HCT116 (cell line): Measurements from ENCODE around the gene RNF31. TPM values are rescaled to one million over a fixed set of nuclear protein-coding genes. Genes with fewer than 3 reads are reported as not detected.

Source experiments
- ATAC-seq: fragments of 200-7000 bp; cut with Tn5 transposase; 2 replicates; pipeline ENCODE4 v1.9.1; 2020; ENCODE audit warnings: mild to moderate bottlenecking, moderate library complexity
- BruUV-seq: library from RNA; stranded (reverse); fragments of 400-500 nt; replicated peaks from 2 replicates; lab custom pipeline; 2021; lab: Mats Ljungman, UMichigan
- CTCF ChIA-PET: fragments of 300-600 bp; sonication (Branson Sonifier 250); formaldehyde crosslinking; loops from one replicate; lab custom pipeline; 2021; ENCODE audit warnings: antibody characterized with exemption; lab: Charles Lee
- POLR2A ChIA-PET: fragments of 300-600, 350-600 bp; sonication (Branson Sonifier 250); formaldehyde crosslinking; loops from one replicate; lab custom pipeline; 2021; ENCODE audit warnings: antibody characterized with exemption; lab: Charles Lee
- RAD21 ChIA-PET, 2 experiments: fragments of 300-600 bp; sonication (Branson Sonifier 250); formaldehyde crosslinking; loops; one replicate each; lab custom pipeline; 2023; ENCODE audit warnings: low total read pairs in 2 of 2; ENCODE audit not compliant: uncharacterized antibody in 2 of 2, unreplicated experiment in 2 of 2, low non-redundant PET in 1 of 2; lab: Charles Lee
- DNase-seq: peaks from one replicate; pipeline ENCODE4 v3.0.0-alpha.2; 2010; ENCODE audit warnings: low read depth, low spot score
- H2AFZ ChIP-seq: fragments of 200-600 bp; shearing (Covaris generic), sonication (generic); 2 replicates; pipeline ENCODE4 v1.6.1; 2017; ENCODE audit warnings: low read depth, mixed run types, mixed read lengths, antibody characterized with exemption, low read length; ENCODE audit not compliant: poor library complexity, severe bottlenecking
- H3K27ac ChIP-seq: 2 replicates; pipeline ENCODE4 v1.5.1; 2012; ENCODE audit warnings: low read depth, low read length
- H3K27me3 ChIP-seq: fragments of 200-600 bp; sonication (generic); 2 replicates; pipeline ENCODE4 v1.6.1; 2016; ENCODE audit warnings: mixed run types, low read length, mixed read lengths; ENCODE audit not compliant: insufficient read depth
- H3K36me3 ChIP-seq, 2 experiments: fragments of 200-500 bp in 1 of 2; fragments of 200-600 bp in 1 of 2; sonication (Bioruptor generic) in 1 of 2; sonication (generic) in 1 of 2; 2 replicates each; pipeline versions ENCODE4 v1.5.1 to v1.6.1; 2014 to 2016; ENCODE audit warnings: low read length in 2 of 2, inconsistent platforms in 1 of 2, mixed read lengths in 1 of 2, mixed run types in 1 of 2; ENCODE audit not compliant: insufficient read depth in 2 of 2, control insufficient read depth in 1 of 2
- H3K4me1 ChIP-seq, 2 experiments: fragments of 200-600 bp in 1 of 2; sonication (generic) in 1 of 2; 2 replicates each; pipeline versions ENCODE4 v1.5.1 to v1.6.1; 2012 to 2017; ENCODE audit warnings: low read length in 2 of 2, inconsistent platforms in 1 of 2, mild to moderate bottlenecking in 1 of 2, mixed read lengths in 1 of 2, mixed run types in 1 of 2, moderate library complexity in 1 of 2; ENCODE audit not compliant: insufficient read depth in 2 of 2, control insufficient read depth in 1 of 2
- H3K4me2 ChIP-seq: fragments of 200-600 bp; sonication (generic); 2 replicates; pipeline ENCODE4 v1.6.1; 2017; ENCODE audit warnings: mixed run types, low read length, mixed read lengths
- H3K4me3 ChIP-seq, 2 experiments: fragments of 200-600 bp in 1 of 2; sonication (generic) in 1 of 2; replicated peaks in 1 of 2; 2 replicates each; pipeline ENCODE4 v1.5.1; 2011 to 2016; ENCODE audit warnings: low read length in 2 of 2, control low read depth in 1 of 2, low read depth in 1 of 2, mild to moderate bottlenecking in 1 of 2, mixed read lengths in 1 of 2, mixed run types in 1 of 2
- H3K79me2 ChIP-seq: fragments of 200-600 bp; sonication (generic); 2 replicates; pipeline ENCODE4 v1.6.1; 2017; ENCODE audit warnings: mild to moderate bottlenecking, mixed run types, low read length, moderate library complexity, mixed read lengths; ENCODE audit not compliant: insufficient read depth
- H3K9ac ChIP-seq: fragments of 200-600 bp; sonication (generic); 2 replicates; pipeline ENCODE4 v1.6.1; 2016; ENCODE audit warnings: low read length, mixed read lengths
- H3K9me2 ChIP-seq: fragments of 200-600 bp; sonication (generic), shearing (Covaris generic); 2 replicates; pipeline ENCODE4 v1.6.1; 2017; ENCODE audit warnings: mixed run types, mild to moderate bottlenecking, moderate library complexity; ENCODE audit not compliant: insufficient read depth
- H3K9me3 ChIP-seq, 2 experiments: fragments of 200-500 bp in 1 of 2; fragments of 200-600 bp in 1 of 2; sonication (Bioruptor generic) in 1 of 2; sonication (generic) in 1 of 2; 2 replicates each; pipeline ENCODE4 v1.6.1; 2014 to 2017; ENCODE audit warnings: low read length in 2 of 2, mixed read lengths in 2 of 2, inconsistent platforms in 1 of 2, low read depth in 1 of 2, mild to moderate bottlenecking in 1 of 2, mixed run types in 1 of 2, moderate library complexity in 1 of 2; ENCODE audit not compliant: control insufficient read depth in 1 of 2, insufficient read depth in 1 of 2
- H4K20me1 ChIP-seq: fragments of 200-600 bp; sonication (generic), shearing (Covaris generic); 2 replicates; pipeline ENCODE4 v1.6.1; 2017; ENCODE audit warnings: mixed run types, mild to moderate bottlenecking, moderate library complexity; ENCODE audit not compliant: insufficient read depth
- CBX3 ChIP-seq: IDR thresholded peaks from 2 replicates; pipeline ENCODE4 v1.6.1; 2012; ENCODE audit warnings: low read depth
- ELF1 ChIP-seq: IDR thresholded peaks from 2 replicates; pipeline ENCODE4 v1.6.1; 2012; ENCODE audit warnings: low read depth, borderline replicate concordance
- EZH2 ChIP-seq: fragments of 200-600 bp; sonication (generic); IDR thresholded peaks from 2 replicates; pipeline ENCODE4 v1.6.1; 2017; ENCODE audit warnings: antibody characterized with exemption, mixed run types
- EZH2phosphoT487 ChIP-seq: fragments of 200-600 bp; IDR thresholded peaks from 2 replicates; pipeline ENCODE4 v1.6.1; 2018; ENCODE audit warnings: antibody characterized with exemption, borderline replicate concordance
- FOSL1 ChIP-seq: IDR thresholded peaks from 2 replicates; pipeline ENCODE4 v1.6.1; 2012; ENCODE audit warnings: low read depth
- MAX ChIP-seq: IDR thresholded peaks from 2 replicates; pipeline ENCODE4 v1.6.1; 2012
- POLR2A ChIP-seq: IDR thresholded peaks from 2 replicates; pipeline ENCODE4 v1.7.0; 2011; ENCODE audit warnings: borderline replicate concordance; ENCODE audit not compliant: insufficient read depth, insufficient read length; ENCODE audit errors: extremely low read depth
- RAD21 ChIP-seq: IDR thresholded peaks from 2 replicates; pipeline ENCODE4 v1.6.1; 2012; ENCODE audit warnings: low read depth, mild to moderate bottlenecking
- SIN3A ChIP-seq: IDR thresholded peaks from 2 replicates; pipeline ENCODE4 v1.6.1; 2012; ENCODE audit warnings: low read depth
- SP1 ChIP-seq: IDR thresholded peaks from 2 replicates; pipeline ENCODE4 v1.6.1; 2012; ENCODE audit warnings: low read depth
- TCF7L2 ChIP-seq: IDR thresholded peaks from 2 replicates; pipeline ENCODE4 v1.7.0; 2011; ENCODE audit warnings: borderline replicate concordance, inconsistent platforms; ENCODE audit not compliant: insufficient read depth, insufficient read length; ENCODE audit errors: extremely low read depth
- ZFX ChIP-seq: fragments of 450-650 bp; IDR thresholded peaks from 2 replicates; pipeline ENCODE4 v1.6.1; 2017
- ZNF274 ChIP-seq: fragments of 200-500 bp; sonication (Bioruptor generic); IDR thresholded peaks from 2 replicates; pipeline ENCODE4 v1.6.1; 2014; ENCODE audit warnings: mild to moderate bottlenecking, low read depth, low read length, inconsistent platforms
- intact Hi-C: fragments of 100-400 bp; cut with micrococcal nuclease; formaldehyde crosslinking; loops from 2 replicates; pipeline ENCODE4 v1.10.0; 2022
- total RNA-seq: library from RNA; stranded (reverse); gene quantifications from one replicate; pipeline ENCODE4 v1.2.1, GENCODE V29; 2021; ENCODE audit not compliant: unreplicated experiment

RNF31 gene
- total RNA-seq, 1 experiment from 2014 or later: 78.0 TPM

- no peak overlapping the region for H2AFZ ChIP-seq
- no peak overlapping the region for H3K4me3 ChIP-seq
- H3K27ac ChIP-seq: no peak overlapping the region
- intact Hi-C loops: no loop called here
- no peaks in the 10 kb centered on the region for H4K20me1 ChIP-seq
- no peaks in the 10 kb centered on the region for H3K9me3 ChIP-seq
- TF ChIP-seq EZH2phosphoT487: no peak
- TF ChIP-seq CBX3: no peak
- TF ChIP-seq EZH2: no peak
- TF ChIP-seq SP1: no peak
- ChIA-PET CTCF (no interaction called here), RAD21 (no interaction called here), POLR2A (no interaction called here)
- ATAC-seq: no peak
- DNase-seq: no peak
- no peak overlapping the region for H3K4me2 ChIP-seq
- H3K79me2 ChIP-seq: peaks cover 39% of the 10 kb centered on the region
- H3K9ac ChIP-seq: no peak overlapping the region
- peaks cover 23 to 35% of the 10 kb centered on the region in 2 experiments for H3K4me1 ChIP-seq
- H3K36me3 ChIP-seq: peaks cover 8 to 12% of the 10 kb centered on the region in 2 experiments; a peak in 3 of 4 replicates
- no TSS peak for BruUV-seq
- no peaks in the 10 kb centered on the region for H3K27me3 ChIP-seq
- H3K9me2 ChIP-seq: no peaks in the 10 kb centered on the region
Observed at GRCh38 chr14:24192933-24193332, 45.6 kb downstream of the RNF31 start.

GRCh38 chr14:24194186-24194872 is 47.0 kb downstream of the RNF31 start:
- peak overlapping the region; percentile 91; the same call in 1 of the 2 replicates for H3K9ac ChIP-seq
- DNase-seq: no peak
- POLR2A ChIA-PET: interaction anchor here (1.3 to 1.9 kb wide), 2 partner anchors 12 to 19 kb away, joined by 4 to 8 read pairs; partner anchors contain the start of gene CHMP4A
- H3K27ac ChIP-seq: peak overlapping the region; percentile 96
- H3K4me3 ChIP-seq: peak overlapping the region; percentile 85 to 88
- H3K9me3 ChIP-seq: no peaks in the 10 kb centered on the region
- CTCF ChIA-PET: no interaction called here
- no peaks in the 10 kb centered on the region for H4K20me1 ChIP-seq
- TSS peak; percentile 56 for BruUV-seq
- ATAC-seq: no peak
- peaks cover 18 to 30% of the 10 kb centered on the region in 2 experiments for H3K4me1 ChIP-seq
- peaks cover 12% of the 10 kb centered on the region in 2 experiments; a peak in 3 of 4 replicates for H3K36me3 ChIP-seq
- no peaks in the 10 kb centered on the region for H3K27me3 ChIP-seq
- RAD21 ChIA-PET: no interaction called here
- peaks cover 33% of the 10 kb centered on the region for H3K79me2 ChIP-seq
- no peaks in the 10 kb centered on the region for H3K9me2 ChIP-seq
- no peak for TF ChIP-seq POLR2A
- no peak for TF ChIP-seq ZNF274
- TF ChIP-seq RAD21: no peak
- no peak for TF ChIP-seq SIN3A
- TF ChIP-seq MAX: no peak
- no peak for TF ChIP-seq ELF1
- no peak for TF ChIP-seq ZFX
- no peak for TF ChIP-seq FOSL1
- no peak for TF ChIP-seq TCF7L2
- peak overlapping the region; percentile 84 for H3K4me2 ChIP-seq
- H2AFZ ChIP-seq: no peak overlapping the region
- intact Hi-C loops: no loop called here
